ENCODE results near the gene PALD1.

The PALD1 gene

DNA sequence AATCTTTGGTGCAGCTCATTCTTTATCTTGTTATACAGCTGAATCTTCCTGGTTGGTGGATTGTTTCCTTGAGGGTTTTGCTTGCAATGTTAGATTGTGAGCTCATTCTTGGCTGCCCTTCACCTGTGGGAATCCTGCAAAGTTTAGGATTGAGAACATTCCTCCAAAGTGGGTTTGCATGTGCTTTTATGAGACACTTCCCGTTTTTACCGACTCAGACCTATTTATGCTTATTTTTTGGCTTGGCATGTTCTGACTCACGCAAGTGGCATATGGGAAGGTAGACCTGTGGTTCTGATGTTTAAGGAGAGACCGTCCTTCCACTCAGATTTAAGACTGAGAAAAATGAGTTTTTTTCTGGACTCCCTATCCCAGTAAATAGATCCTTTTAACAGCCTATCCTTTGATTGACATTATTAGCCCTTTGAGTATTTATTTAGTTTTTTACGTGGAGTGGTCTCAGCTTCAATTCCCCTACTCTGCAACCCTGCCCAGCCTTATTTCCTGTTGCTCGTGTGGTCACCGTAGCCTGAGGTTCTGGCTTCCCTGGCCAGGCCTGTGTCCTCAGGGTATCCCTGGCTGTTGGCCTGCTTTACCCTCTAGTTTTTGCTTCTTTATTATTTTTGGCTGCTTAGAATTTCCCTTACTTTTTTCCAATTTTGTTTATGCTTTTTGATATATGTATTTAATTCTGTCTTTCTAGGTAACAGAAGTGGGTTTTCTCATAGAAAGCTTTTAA, 137.4 kb downstream of the PALD1 start:
- no peak for DNase-seq

DNA sequence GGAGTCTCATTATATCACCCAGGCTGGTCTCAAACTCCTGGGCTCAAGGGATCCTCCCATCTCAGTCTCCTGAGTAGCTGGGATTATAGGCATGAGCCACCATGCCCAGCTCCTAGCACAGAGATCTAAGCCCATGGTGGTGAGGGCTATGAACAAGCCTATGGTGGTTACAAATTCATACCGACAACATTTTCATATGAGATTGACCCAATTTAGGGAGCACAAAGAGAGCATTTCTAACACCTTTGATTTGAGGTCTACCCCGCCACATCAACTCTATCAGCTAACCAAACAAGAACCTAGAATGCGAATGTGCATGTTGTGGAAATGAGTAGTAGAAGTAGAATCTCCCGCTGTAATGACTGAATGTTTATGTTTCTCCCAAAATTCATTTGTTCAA, 138.2 kb downstream of the PALD1 start:
- DNase-seq: no peak

Data from inflammatory macrophage (primary cell).